Activated CD4-positive, CD25-positive, alpha-beta regulatory T cell treated with anti-CD3 and anti-CD28 coated beads, Interleukin-2, amount 50 U/mL, for 24 hours (primary cell): ENCODE data around the gene ACKR2.

Source experiments
- ATAC-seq, 2 donors: fragments of 150-1000 bp; cut with Tn5 transposase; one replicate each; pipeline ENCODE4 v1.10.0; 2021; ENCODE audit warnings: mild to moderate bottlenecking in 1 of 2, moderate library complexity in 1 of 2

The ACKR2 gene

GRCh38 chr3:42809202-42809601, at the start of gene ACKR2:
Gene ACKR2, plus strand, starts transcription at chr3:42809445. Its CDS starts 55,058 bp downstream, at chr3:42864503.
- no peak for ATAC-seq

- no peak for ATAC-seq
Observed at GRCh38 chr3:42762046-42762724, 47.1 kb upstream of the ACKR2 start.

- no peak for ATAC-seq
Observed at GRCh38 chr3:42763021-42763420, 46.2 kb upstream of the ACKR2 start.

GRCh38 chr3:42764115-42764514, 45.1 kb upstream of the ACKR2 start:
- no peak for ATAC-seq

- no peak for ATAC-seq
Observed at GRCh38 chr3:42764561-42765295, 44.5 kb upstream of the ACKR2 start.

GRCh38 chr3:42769477-42770131, 39.6 kb upstream of the ACKR2 start:
- no peak for ATAC-seq

- no peak for ATAC-seq
Observed at GRCh38 chr3:42771271-42771670, 38.0 kb upstream of the ACKR2 start.

- peak; percentile 94 to 95 for ATAC-seq
Observed at GRCh38 chr3:42772670-42773408, 36.4 kb upstream of the ACKR2 start, which contains the start of gene CCDC13. Gene CCDC13, minus strand, starts transcription at chr3:42773253. Its CDS starts 14,908 bp downstream, at chr3:42758345.

GRCh38 chr3:42773409-42773751, 35.9 kb upstream of the ACKR2 start:
- no peak for ATAC-seq

- ATAC-seq: no peak
Observed at GRCh38 chr3:42778644-42779043, 30.6 kb upstream of the ACKR2 start.

GRCh38 chr3:42780398-42780797, 28.8 kb upstream of the ACKR2 start:
- ATAC-seq: no peak

GRCh38 chr3:42780892-42781700, 28.1 kb upstream of the ACKR2 start:
- ATAC-seq: peak; percentile 64 to 70

- ATAC-seq: no peak
Observed at GRCh38 chr3:42786212-42786611, 23.0 kb upstream of the ACKR2 start.

- no peak for ATAC-seq
Observed at GRCh38 chr3:42786631-42787030, 22.6 kb upstream of the ACKR2 start.

- ATAC-seq: no peak
Observed at GRCh38 chr3:42790714-42791229, 18.5 kb upstream of the ACKR2 start.

GRCh38 chr3:42795621-42796181, 13.5 kb upstream of the ACKR2 start:
- ATAC-seq: no peak

- no peak for ATAC-seq
Observed at GRCh38 chr3:42796332-42796885, 12.8 kb upstream of the ACKR2 start.

GRCh38 chr3:42799376-42799775, 9.9 kb upstream of the ACKR2 start:
- ATAC-seq: no peak

GRCh38 chr3:42800251-42800650, 9.0 kb upstream of the ACKR2 start:
- no peak for ATAC-seq

- no peak for ATAC-seq
Observed at GRCh38 chr3:42801048-42801620, 8.1 kb upstream of the ACKR2 start.

- no peak for ATAC-seq
Observed at GRCh38 chr3:42801784-42802183, 7.5 kb upstream of the ACKR2 start.
